PC-3 (cell line): ENCODE data around the gene SH3BP1. TPM values are rescaled to one million over a fixed set of nuclear protein-coding genes. Genes with fewer than 3 reads are reported as not detected.

ENCODE experiments used
- ATAC-seq: fragments of 200-7000 bp; cut with Tn5 transposase; 2 replicates; pipeline ENCODE4 v1.9.1; 2020; ENCODE audit warnings: mild to moderate bottlenecking, moderate library complexity
- BruUV-seq: library from RNA; stranded (reverse); fragments of 400-500 nt; replicated peaks from 2 replicates; lab custom pipeline; 2021; lab: Mats Ljungman, UMichigan
- CTCF ChIA-PET: fragments of 300-600 bp; sonication (Branson Sonifier 250); formaldehyde crosslinking; loops from one replicate; lab custom pipeline; 2022; ENCODE audit warnings: antibody characterized with exemption; lab: Charles Lee
- POLR2A ChIA-PET: fragments of 300-600 bp; sonication (Branson Sonifier 250); formaldehyde crosslinking; loops from one replicate; lab custom pipeline; 2022; ENCODE audit warnings: antibody characterized with exemption; ENCODE audit not compliant: unreplicated experiment; lab: Charles Lee
- DNase-seq: peaks from one replicate; pipeline ENCODE4 v3.0.0-alpha.2; 2015
- H2AFZ ChIP-seq: fragments of 300-600 bp; sonication (generic); 2 replicates; pipeline ENCODE4 v1.6.0; 2016; ENCODE audit warnings: antibody characterized with exemption, low read length
- H3F3A ChIP-seq: fragments of 300-600 bp; sonication (generic); one replicate; pipeline ENCODE4 v1.6.0; 2017; ENCODE audit warnings: antibody characterized with exemption, low read length, control low read depth, mild to moderate bottlenecking; ENCODE audit not compliant: unreplicated experiment
- H3K27ac ChIP-seq: fragments of 300-600 bp; sonication (generic); 2 replicates; pipeline ENCODE4 v1.5.1; 2016; ENCODE audit warnings: mild to moderate bottlenecking, low read length
- H3K27me3 ChIP-seq: fragments of 300-600 bp; sonication (generic); 2 replicates; pipeline ENCODE4 v1.6.1; 2016; ENCODE audit warnings: low read length, mixed read lengths
- H3K36me3 ChIP-seq: fragments of 300-600 bp; sonication (generic); 2 replicates; pipeline ENCODE4 v1.6.1; 2016; ENCODE audit warnings: low read depth, mixed run types, low read length, mixed read lengths
- H3K4me1 ChIP-seq: fragments of 300-600 bp; sonication (generic); 2 replicates; pipeline ENCODE4 v1.5.1; 2016; ENCODE audit warnings: low read length; ENCODE audit not compliant: insufficient read depth
- H3K4me2 ChIP-seq: fragments of 300-600 bp; sonication (generic); 2 replicates; pipeline ENCODE4 v1.6.0; 2016; ENCODE audit warnings: low read length
- H3K4me3 ChIP-seq: fragments of 300-600 bp; sonication (generic); 2 replicates; pipeline ENCODE4 v1.5.1; 2016; ENCODE audit warnings: mild to moderate bottlenecking, low read length, mixed read lengths
- H3K79me2 ChIP-seq: fragments of 300-600 bp; sonication (generic); 2 replicates; pipeline ENCODE4 v1.6.1; 2017; ENCODE audit warnings: low read length, mixed read lengths
- H3K9ac ChIP-seq: fragments of 300-600 bp; sonication (generic); 2 replicates; pipeline ENCODE4 v1.6.0; 2016; ENCODE audit warnings: mild to moderate bottlenecking, low read length
- H3K9me2 ChIP-seq: fragments of 300-600 bp; sonication (generic); replicated peaks from 2 replicates; pipeline ENCODE4 v1.6.1; 2016; ENCODE audit warnings: mixed run types, low read length, mixed read lengths
- H3K9me3 ChIP-seq: fragments of 300-600 bp; sonication (generic); 2 replicates; pipeline ENCODE4 v1.6.1; 2016; ENCODE audit warnings: low read length, mixed read lengths
- H4K20me1 ChIP-seq: fragments of 300-600 bp; sonication (generic); 2 replicates; pipeline ENCODE4 v1.6.1; 2016; ENCODE audit warnings: low read length, mixed read lengths
- CTCF ChIP-seq: fragments of 300-600 bp; sonication (generic); conservative IDR thresholded peaks from 2 replicates; pipeline ENCODE4 v1.5.1; 2017; ENCODE audit warnings: antibody characterized with exemption, low read depth, mild to moderate bottlenecking, low read length
- EZH2 ChIP-seq: fragments of 300-600 bp; sonication (generic); IDR thresholded peaks from one replicate; pipeline ENCODE4 v1.6.1; 2017; ENCODE audit warnings: antibody characterized with exemption, mild to moderate bottlenecking, low read length; ENCODE audit not compliant: unreplicated experiment
- EZH2phosphoT487 ChIP-seq: fragments of 300-600 bp; sonication (generic); IDR thresholded peaks from 2 replicates; pipeline ENCODE4 v1.6.1; 2018; ENCODE audit warnings: mild to moderate bottlenecking, antibody characterized with exemption, low read length, borderline replicate concordance
- intact Hi-C: fragments of 100-400 bp; cut with micrococcal nuclease; formaldehyde crosslinking; loops from 2 replicates; pipeline ENCODE4 v1.9.0; 2023
- total RNA-seq: library from RNA; depleted of rRNA; stranded (reverse); fragments of >200 nt; gene quantifications from 2 replicates; pipeline ENCODE4 v1.2.3, GENCODE V29; 2014

Gene SH3BP1
- total RNA-seq, 1 experiment from 2014 or later = 18.0 TPM

- ATAC-seq = peak; percentile 99
Observed at GRCh38 chr22:37696657-37697537, 57.4 kb downstream of the SH3BP1 start, which contains the start of gene TRIOBP. TRIOBP (plus strand) TSS chr22:37697048; CDS start chr22:37701366, 4,318 bp downstream.

DNA sequence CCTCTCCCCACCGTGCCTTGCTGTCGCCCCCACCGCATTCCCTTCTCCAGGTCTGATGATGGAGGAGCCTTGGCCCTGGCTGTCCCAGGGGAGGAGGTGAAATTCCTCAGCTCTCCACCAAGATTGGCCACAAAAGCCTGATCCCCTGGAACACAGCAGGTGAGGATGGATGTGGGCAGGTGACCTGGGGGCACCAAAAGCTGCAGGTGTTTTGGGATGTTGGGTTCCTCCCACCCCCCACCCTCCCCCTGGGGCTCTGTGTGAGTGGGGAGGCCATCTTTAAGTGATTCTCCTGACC is 58.0 kb downstream of the SH3BP1 start:
- CTCF ChIA-PET = no interaction called here
- no TSS peak for BruUV-seq
- intact Hi-C loops = loop anchor here (10.0 kb wide), 1 partner anchor 47 kb away; no protein-coding TSS in a partner anchor

More at GRCh38 chr22:37696657-37697537, 57.4 kb downstream of the SH3BP1 start, which contains the start of gene TRIOBP:
- H3K79me2 ChIP-seq = no peaks in the 10 kb centered on the region
- TF ChIP-seq EZH2 (no peak), EZH2phosphoT487 (no peak), CTCF (peak; percentile 50; the same call in 1 of the 2 replicates)
- no peaks in the 10 kb centered on the region for H4K20me1 ChIP-seq
- no peaks in the 10 kb centered on the region for H3K27me3 ChIP-seq
- ChIA-PET CTCF (interaction anchor here (1.2 kb wide), 1 partner anchor 54 kb away, joined by 3 read pairs; no protein-coding TSS in a partner anchor), POLR2A (no interaction called here)
- H3K9me3 ChIP-seq = no peaks in the 10 kb centered on the region
- peak within 1 kb of the TSS; percentile 13; the same call in 1 of the 2 replicates for H3K4me3 ChIP-seq
- H3K9me2 ChIP-seq = no peaks in the 10 kb centered on the region
- BruUV-seq = no TSS peak
- 0 out of 2 replicates have a peak within 1 kb of the TSS, but pooled peaks have one; percentile 17 for H3K27ac ChIP-seq
- intact Hi-C loops = loop anchor here (10.0 kb wide), 1 partner anchor 48 kb away; no protein-coding TSS in a partner anchor
- H3K4me2 ChIP-seq = peak within 1 kb of the TSS; percentile 68
- H3K9ac ChIP-seq = no peak within 1 kb of the TSS
- H3K36me3 ChIP-seq = no peaks in the 10 kb centered on the region
- no peaks in the 10 kb centered on the region for H3F3A ChIP-seq
- H2AFZ ChIP-seq = 0 out of 2 replicates have a peak within 1 kb of the TSS, but pooled peaks have one; percentile 43
- DNase-seq = peak; percentile 93
- H3K4me1 ChIP-seq = peaks cover 16% of the 10 kb centered on the region

More for the DNA sequence above, 58.0 kb downstream of the SH3BP1 start:
- Histone ChIP-seq H3K27me3 (no peaks in the 10 kb centered on the region), H3K79me2 (no peaks in the 10 kb centered on the region), H2AFZ (no peak overlapping the region), H3K9me3 (no peaks in the 10 kb centered on the region), H3K27ac (no peak overlapping the region), H3K9me2 (no peaks in the 10 kb centered on the region), H3F3A (no peaks in the 10 kb centered on the region), H4K20me1 (no peaks in the 10 kb centered on the region), H3K36me3 (no peaks in the 10 kb centered on the region), H3K9ac (no peak overlapping the region), H3K4me2 (no peak overlapping the region), H3K4me3 (no peak overlapping the region), H3K4me1 (peaks cover 16% of the 10 kb centered on the region)
- TF ChIP-seq EZH2phosphoT487 = no peak
- TF ChIP-seq CTCF = no peak
- TF ChIP-seq EZH2 = no peak
- POLR2A ChIA-PET = no interaction called here
- ATAC-seq (no peak), DNase-seq (no peak)
